Liver (tissue), 9 donors: ENCODE measurements around the gene HLA-DOB. TPM values are rescaled to one million over a fixed set of nuclear protein-coding genes. Genes with fewer than 3 reads are reported as not detected.

Experiments used
- DNase-seq: peaks from one replicate; pipeline ENCODE4 v3.0.0-alpha.2; 2017; ENCODE audit warnings: low spot score
- H3K27ac ChIP-seq, 2 donors: one replicate each; pipeline ENCODE4 v1.7.0; 2013; ENCODE audit warnings: inconsistent platforms in 2 of 2, low read length in 2 of 2, control low read depth in 1 of 2, low read depth in 1 of 2, mild to moderate bottlenecking in 1 of 2
- H3K27me3 ChIP-seq, 4 donors: one replicate each; pipeline versions ENCODE4 v1.6.1 to v1.7.0; 2013; ENCODE audit warnings: low read length in 3 of 4, inconsistent platforms in 1 of 4, mild to moderate bottlenecking in 1 of 4, moderate library complexity in 1 of 4; ENCODE audit not compliant: control insufficient read depth in 4 of 4, insufficient read depth in 4 of 4
- H3K36me3 ChIP-seq, 4 donors: one replicate each; pipeline versions ENCODE4 v1.6.1 to v1.7.0; 2013; ENCODE audit warnings: low read length in 3 of 4, mild to moderate bottlenecking in 3 of 4, low read depth in 1 of 4, moderate library complexity in 1 of 4; ENCODE audit not compliant: control insufficient read depth in 4 of 4, insufficient read depth in 3 of 4
- H3K4me1 ChIP-seq, 4 donors: one replicate each; pipeline versions ENCODE4 v1.6.1 to v1.7.0; 2013; ENCODE audit warnings: low read length in 3 of 4, mild to moderate bottlenecking in 3 of 4, moderate library complexity in 1 of 4; ENCODE audit not compliant: control insufficient read depth in 4 of 4, insufficient read depth in 4 of 4
- H3K4me3 ChIP-seq, 3 donors: one replicate each; pipeline versions ENCODE4 v1.6.1 to v1.7.0; 2013; ENCODE audit warnings: low read length in 3 of 3, control low read depth in 1 of 3, low read depth in 1 of 3, mild to moderate bottlenecking in 1 of 3
- H3K9ac ChIP-seq, 2 donors: one replicate each; pipeline ENCODE4 v1.7.0; 2013; ENCODE audit warnings: low read length in 2 of 2, mild to moderate bottlenecking in 2 of 2, moderate library complexity in 2 of 2, control low read depth in 1 of 2, low read depth in 1 of 2
- H3K9me3 ChIP-seq, 4 donors: one replicate each; pipeline versions ENCODE4 v1.6.1 to v1.7.0; 2013; ENCODE audit warnings: low read length in 3 of 4; ENCODE audit not compliant: control insufficient read depth in 4 of 4
- CTCF ChIP-seq: fragments of 150-350 bp; IDR thresholded peaks from 2 replicates; pipeline ENCODE4 v1.5.1; 2017; ENCODE audit warnings: improper control_type of control experiment, low read depth, low read length; ENCODE audit not compliant: missing input control
- EGR1 ChIP-seq, 2 donors: IDR thresholded peaks; 2 replicates each; pipeline ENCODE4 v1.6.1; 2016 to 2018; ENCODE audit warnings: antibody characterized with exemption in 2 of 2, low read depth in 2 of 2
- FOXA1 ChIP-seq: IDR thresholded peaks from 2 replicates; pipeline ENCODE4 v1.6.1; 2016; ENCODE audit warnings: antibody characterized with exemption
- GABPA ChIP-seq, 2 donors: IDR thresholded peaks in 1 of 2; conservative IDR thresholded peaks in 1 of 2; 2 replicates each; pipeline ENCODE4 v1.6.1; 2016; ENCODE audit warnings: antibody characterized with exemption in 2 of 2, mild to moderate bottlenecking in 1 of 2, moderate library complexity in 1 of 2
- HNF4A ChIP-seq, 2 donors: conservative IDR thresholded peaks; 2 replicates each; pipeline ENCODE4 v1.6.1; 2016; ENCODE audit warnings: antibody characterized with exemption in 2 of 2, mild to moderate bottlenecking in 2 of 2
- HNF4G ChIP-seq: IDR thresholded peaks from 2 replicates; pipeline ENCODE4 v1.6.1; 2016; ENCODE audit warnings: antibody characterized with exemption
- JUND ChIP-seq, 2 donors: IDR thresholded peaks; 2 replicates each; pipeline ENCODE4 v1.6.1; 2016; ENCODE audit warnings: antibody characterized with exemption in 2 of 2
- NR2F2 ChIP-seq: IDR thresholded peaks from 2 replicates; pipeline ENCODE4 v1.6.1; 2016; ENCODE audit warnings: antibody characterized with exemption
- RAD21 ChIP-seq, 2 donors: IDR thresholded peaks; 2 replicates each; pipeline ENCODE4 v1.6.1; 2016; ENCODE audit warnings: antibody characterized with exemption in 2 of 2, mild to moderate bottlenecking in 2 of 2
- RXRA ChIP-seq, 2 donors: IDR thresholded peaks; 2 replicates each; pipeline ENCODE4 v1.6.1; 2017 to 2018; ENCODE audit warnings: antibody characterized with exemption in 2 of 2, mild to moderate bottlenecking in 1 of 2
- SP1 ChIP-seq: IDR thresholded peaks from 2 replicates; pipeline ENCODE4 v1.6.1; 2018; ENCODE audit warnings: antibody characterized with exemption, mild to moderate bottlenecking
- TAF1 ChIP-seq: conservative IDR thresholded peaks from 2 replicates; pipeline ENCODE4 v1.6.1; 2016; ENCODE audit warnings: antibody characterized with exemption, mild to moderate bottlenecking
- YY1 ChIP-seq: IDR thresholded peaks from 2 replicates; pipeline ENCODE4 v1.6.1; 2016; ENCODE audit warnings: antibody characterized with exemption, mild to moderate bottlenecking
- WGBS: extraction: QIAGEN DNeasy Blood & Tissue Kit; methylation state at CpG from one replicate; pipeline ENCODE4 v1.1.7; 2013; 5-methylcytosine and 5-hydroxymethylcytosine counted together
- polyA plus RNA-seq, 2 donors: library from polyadenylated mRNA; stranded (reverse) in 1 of 2; unstranded in 1 of 2; fragments of 200-250 nt in 1 of 2; fragments of >200 nt in 1 of 2; fragmentation: Nextera tagmentation in 1 of 2; extraction: Ambion mirVana in 1 of 2; gene quantifications; one replicate each; pipeline versions ENCODE4 v1.2.1 to v1.2.3, GENCODE V29; 2013 to 2015
- total RNA-seq, 2 donors: library from RNA; depleted of rRNA; stranded (reverse); fragments of >200 nt; gene quantifications; one replicate each; pipeline ENCODE4 v1.2.3, GENCODE V29; 2014
- TF ChIP-seq, protein P1 (sequence below): IDR thresholded peaks from 2 replicates; pipeline ENCODE4 v1.6.1; 2016; ENCODE audit warnings: antibody characterized with exemption
- TF ChIP-seq, protein P2 (sequence below): IDR thresholded peaks from 2 replicates; pipeline ENCODE4 v1.6.1; 2016; ENCODE audit warnings: antibody characterized with exemption
- TF ChIP-seq, protein P3 (sequence below): IDR thresholded peaks from 2 replicates; pipeline ENCODE4 v1.6.1; 2016; ENCODE audit warnings: antibody characterized with exemption
- TF ChIP-seq, protein P4 (sequence below): IDR thresholded peaks from 2 replicates; pipeline ENCODE4 v1.6.1; 2016; ENCODE audit warnings: antibody characterized with exemption, mild to moderate bottlenecking
- donor health status: healthy.
- donor health status: healthy.
- donor health status: healthy.
- donor health status: healthy.
- donor health status: healthy.

HLA-DOB gene
- total RNA-seq: under 1 TPM in 1 of 2 donors, not detected in 1; 0.25 TPM
- under 1 TPM; 0.16 to 0.67 TPM for polyA plus RNA-seq

DNA sequence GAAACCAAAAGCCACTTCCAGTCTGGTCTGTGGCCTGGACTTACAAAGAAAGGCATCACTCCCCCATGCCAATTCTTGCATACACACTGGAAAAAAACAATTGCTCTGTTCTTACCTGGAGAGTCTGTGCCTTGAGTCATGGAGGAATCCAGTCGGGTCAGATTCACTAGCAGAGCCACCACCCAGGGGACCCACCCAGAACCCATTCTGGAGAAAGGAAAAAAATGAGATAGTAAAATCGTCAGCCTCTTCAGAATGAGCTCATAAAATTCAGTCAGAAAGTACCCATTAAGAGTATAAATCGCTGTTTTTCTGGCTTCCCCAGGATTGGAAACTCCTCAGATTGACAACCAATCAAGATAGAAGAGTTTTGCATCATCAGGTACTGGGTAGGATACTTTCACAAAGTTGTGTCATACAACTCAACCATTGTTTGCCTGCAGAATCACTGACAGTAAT is at the start of gene HLA-DOB:
HLA-DOB (minus strand) TSS at position 257 of the 459 bp plus-strand sequence; CDS start at position 206, 51 bp downstream.
- WGBS: 57% methylated on average over 3 of the region's 3 CpGs
- Histone ChIP-seq H3K27ac (no peak within 1 kb of the TSS), H3K4me1 (no peaks in the 10 kb centered on the region), H3K9ac (no peak within 1 kb of the TSS), H3K27me3 (no peaks in the 10 kb centered on the region), H3K4me3 (no peak within 1 kb of the TSS), H3K36me3 (no peaks in the 10 kb centered on the region), H3K9me3 (no peaks in the 10 kb centered on the region)
- DNase-seq: no peak
- TF ChIP-seq TAF1 (no peak), RXRA (IDR thresholded peaks at IDR 0.05) (no peak), HNF4G (no peak), EGR1 (IDR thresholded peaks at IDR 0.05; ENCODE audit: low read depth in 2 of 2) (no peak), JUND (IDR thresholded peaks at IDR 0.05) (no peak), RAD21 (IDR thresholded peaks at IDR 0.05) (no peak), NR2F2 (no peak), GABPA (IDR thresholded peaks at IDR 0.05 in 1 of 2, conservative IDR thresholded peaks at IDR 0.05 in 1 of 2) (no peak), FOXA1 (no peak), HNF4A (conservative IDR thresholded peaks at IDR 0.05) (no peak), YY1 (no peak), SP1 (no peak), CTCF (no peak)
- TF ChIP-seq, protein P1, sequence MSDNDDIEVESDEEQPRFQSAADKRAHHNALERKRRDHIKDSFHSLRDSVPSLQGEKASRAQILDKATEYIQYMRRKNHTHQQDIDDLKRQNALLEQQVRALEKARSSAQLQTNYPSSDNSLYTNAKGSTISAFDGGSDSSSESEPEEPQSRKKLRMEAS: no peak
- TF ChIP-seq, protein P2, sequence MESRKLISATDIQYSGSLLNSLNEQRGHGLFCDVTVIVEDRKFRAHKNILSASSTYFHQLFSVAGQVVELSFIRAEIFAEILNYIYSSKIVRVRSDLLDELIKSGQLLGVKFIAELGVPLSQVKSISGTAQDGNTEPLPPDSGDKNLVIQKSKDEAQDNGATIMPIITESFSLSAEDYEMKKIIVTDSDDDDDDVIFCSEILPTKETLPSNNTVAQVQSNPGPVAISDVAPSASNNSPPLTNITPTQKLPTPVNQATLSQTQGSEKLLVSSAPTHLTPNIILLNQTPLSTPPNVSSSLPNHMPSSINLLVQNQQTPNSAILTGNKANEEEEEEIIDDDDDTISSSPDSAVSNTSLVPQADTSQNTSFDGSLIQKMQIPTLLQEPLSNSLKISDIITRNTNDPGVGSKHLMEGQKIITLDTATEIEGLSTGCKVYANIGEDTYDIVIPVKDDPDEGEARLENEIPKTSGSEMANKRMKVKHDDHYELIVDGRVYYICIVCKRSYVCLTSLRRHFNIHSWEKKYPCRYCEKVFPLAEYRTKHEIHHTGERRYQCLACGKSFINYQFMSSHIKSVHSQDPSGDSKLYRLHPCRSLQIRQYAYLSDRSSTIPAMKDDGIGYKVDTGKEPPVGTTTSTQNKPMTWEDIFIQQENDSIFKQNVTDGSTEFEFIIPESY: no peak
- TF ChIP-seq, protein P3, sequence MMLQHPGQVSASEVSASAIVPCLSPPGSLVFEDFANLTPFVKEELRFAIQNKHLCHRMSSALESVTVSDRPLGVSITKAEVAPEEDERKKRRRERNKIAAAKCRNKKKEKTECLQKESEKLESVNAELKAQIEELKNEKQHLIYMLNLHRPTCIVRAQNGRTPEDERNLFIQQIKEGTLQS: no peak
- TF ChIP-seq, protein P4, sequence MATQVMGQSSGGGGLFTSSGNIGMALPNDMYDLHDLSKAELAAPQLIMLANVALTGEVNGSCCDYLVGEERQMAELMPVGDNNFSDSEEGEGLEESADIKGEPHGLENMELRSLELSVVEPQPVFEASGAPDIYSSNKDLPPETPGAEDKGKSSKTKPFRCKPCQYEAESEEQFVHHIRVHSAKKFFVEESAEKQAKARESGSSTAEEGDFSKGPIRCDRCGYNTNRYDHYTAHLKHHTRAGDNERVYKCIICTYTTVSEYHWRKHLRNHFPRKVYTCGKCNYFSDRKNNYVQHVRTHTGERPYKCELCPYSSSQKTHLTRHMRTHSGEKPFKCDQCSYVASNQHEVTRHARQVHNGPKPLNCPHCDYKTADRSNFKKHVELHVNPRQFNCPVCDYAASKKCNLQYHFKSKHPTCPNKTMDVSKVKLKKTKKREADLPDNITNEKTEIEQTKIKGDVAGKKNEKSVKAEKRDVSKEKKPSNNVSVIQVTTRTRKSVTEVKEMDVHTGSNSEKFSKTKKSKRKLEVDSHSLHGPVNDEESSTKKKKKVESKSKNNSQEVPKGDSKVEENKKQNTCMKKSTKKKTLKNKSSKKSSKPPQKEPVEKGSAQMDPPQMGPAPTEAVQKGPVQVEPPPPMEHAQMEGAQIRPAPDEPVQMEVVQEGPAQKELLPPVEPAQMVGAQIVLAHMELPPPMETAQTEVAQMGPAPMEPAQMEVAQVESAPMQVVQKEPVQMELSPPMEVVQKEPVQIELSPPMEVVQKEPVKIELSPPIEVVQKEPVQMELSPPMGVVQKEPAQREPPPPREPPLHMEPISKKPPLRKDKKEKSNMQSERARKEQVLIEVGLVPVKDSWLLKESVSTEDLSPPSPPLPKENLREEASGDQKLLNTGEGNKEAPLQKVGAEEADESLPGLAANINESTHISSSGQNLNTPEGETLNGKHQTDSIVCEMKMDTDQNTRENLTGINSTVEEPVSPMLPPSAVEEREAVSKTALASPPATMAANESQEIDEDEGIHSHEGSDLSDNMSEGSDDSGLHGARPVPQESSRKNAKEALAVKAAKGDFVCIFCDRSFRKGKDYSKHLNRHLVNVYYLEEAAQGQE: no peak
